ENCODE results near the gene RDM1. TPM values are rescaled to one million over a fixed set of nuclear protein-coding genes. Genes with fewer than 3 reads are reported as not detected.

RDM1 gene
- total RNA-seq, 2 donors from 2014 or later: not detected

DNA sequence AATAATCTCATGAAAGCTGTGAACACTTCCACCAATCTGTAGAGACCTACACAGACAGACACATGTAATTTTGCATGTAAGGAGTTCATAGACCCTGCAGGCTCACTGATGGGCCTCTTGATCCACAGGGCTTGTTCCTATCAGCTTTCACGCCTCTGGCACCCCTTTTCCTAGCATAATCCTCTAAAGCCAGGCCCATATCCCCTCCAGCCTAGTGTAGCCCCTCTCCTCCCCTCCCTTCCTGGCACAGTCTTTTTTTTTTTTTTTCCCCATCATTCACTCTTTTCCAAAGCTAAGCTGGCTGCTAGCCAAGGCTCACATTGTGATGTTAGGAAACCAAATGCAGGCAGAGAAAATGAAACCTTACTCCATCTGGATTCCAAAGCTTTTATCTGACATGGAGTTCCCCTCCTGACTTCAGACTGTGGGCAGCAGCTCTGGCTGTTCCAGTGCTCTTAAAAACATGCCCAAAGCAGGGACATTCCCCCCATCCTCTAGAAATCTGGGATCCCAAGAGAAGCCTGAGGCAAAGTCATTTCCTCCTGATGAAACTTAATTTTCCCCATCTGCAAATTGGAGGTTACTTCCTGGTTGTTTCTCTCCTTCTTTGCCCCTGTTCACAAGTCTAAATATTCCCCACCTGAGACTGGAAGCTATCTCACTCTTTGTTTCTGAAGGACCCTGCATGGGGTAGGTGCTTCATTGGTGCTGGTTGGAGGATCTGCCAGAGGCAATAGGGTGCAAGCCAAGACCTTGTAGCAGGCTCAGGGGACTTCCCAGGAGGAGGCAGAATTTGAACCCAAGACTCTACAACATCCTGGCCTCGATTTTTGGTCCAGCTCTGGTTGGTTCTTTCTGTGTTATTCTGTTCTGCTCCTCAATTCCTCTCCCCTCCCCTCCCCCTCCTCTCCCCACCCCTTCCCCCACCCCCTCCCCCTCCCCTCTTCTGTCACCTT is 40.5 kb downstream of the RDM1 start:
- peak overlapping the region in 2 of 4 donors; percentile 49 to 65 for H3K27ac ChIP-seq
- H3K27me3 ChIP-seq: no peaks in the 10 kb centered on the region
- ATAC-seq (no peak), DNase-seq (peak in 2 of 4 donors; percentile 36 to 41)
- H3K9me3 ChIP-seq: no peaks in the 10 kb centered on the region
- H3K4me1 ChIP-seq: no peaks in the 10 kb centered on the region
- WGBS, 2 donors: 67 to 90% methylated on average over 2 of the region's 2 CpGs
- TF ChIP-seq POLR2A (IDR thresholded peaks at IDR 0.05): no peak
- TF ChIP-seq, protein P1, sequence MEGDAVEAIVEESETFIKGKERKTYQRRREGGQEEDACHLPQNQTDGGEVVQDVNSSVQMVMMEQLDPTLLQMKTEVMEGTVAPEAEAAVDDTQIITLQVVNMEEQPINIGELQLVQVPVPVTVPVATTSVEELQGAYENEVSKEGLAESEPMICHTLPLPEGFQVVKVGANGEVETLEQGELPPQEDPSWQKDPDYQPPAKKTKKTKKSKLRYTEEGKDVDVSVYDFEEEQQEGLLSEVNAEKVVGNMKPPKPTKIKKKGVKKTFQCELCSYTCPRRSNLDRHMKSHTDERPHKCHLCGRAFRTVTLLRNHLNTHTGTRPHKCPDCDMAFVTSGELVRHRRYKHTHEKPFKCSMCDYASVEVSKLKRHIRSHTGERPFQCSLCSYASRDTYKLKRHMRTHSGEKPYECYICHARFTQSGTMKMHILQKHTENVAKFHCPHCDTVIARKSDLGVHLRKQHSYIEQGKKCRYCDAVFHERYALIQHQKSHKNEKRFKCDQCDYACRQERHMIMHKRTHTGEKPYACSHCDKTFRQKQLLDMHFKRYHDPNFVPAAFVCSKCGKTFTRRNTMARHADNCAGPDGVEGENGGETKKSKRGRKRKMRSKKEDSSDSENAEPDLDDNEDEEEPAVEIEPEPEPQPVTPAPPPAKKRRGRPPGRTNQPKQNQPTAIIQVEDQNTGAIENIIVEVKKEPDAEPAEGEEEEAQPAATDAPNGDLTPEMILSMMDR (IDR thresholded peaks at IDR 0.05): no peak
- no peaks in the 10 kb centered on the region for H3K36me3 ChIP-seq (replicated peaks in 1 of 2; ENCODE audit: insufficient read depth in 1 of 2, low read depth in 2 of 2)
- intact Hi-C loops (cut with DNase I): no loop called here
- no peak overlapping the region for H3K4me3 ChIP-seq

DNA sequence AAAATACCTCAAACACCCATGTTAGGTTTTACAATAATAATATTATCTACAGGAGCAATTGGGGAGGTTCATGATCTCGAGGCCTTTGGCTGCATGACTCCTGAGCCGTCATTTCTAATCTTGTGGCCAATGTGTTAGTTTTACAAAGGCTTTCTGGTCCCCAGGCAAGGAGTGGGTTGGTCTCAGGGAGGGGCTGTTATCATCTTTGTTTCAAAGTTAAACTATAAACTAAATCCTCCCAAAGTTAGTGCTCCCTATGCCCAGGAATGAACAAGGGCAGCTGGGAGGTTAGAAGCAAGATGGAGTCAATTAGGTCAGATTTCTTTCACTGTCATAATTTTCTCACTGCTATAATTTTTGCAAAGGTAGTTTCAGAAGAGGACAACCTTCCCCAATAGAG is 41.3 kb downstream of the RDM1 start:
- H3K36me3 ChIP-seq (replicated peaks in 1 of 2; ENCODE audit: insufficient read depth in 1 of 2, low read depth in 2 of 2): no peaks in the 10 kb centered on the region
- DNase-seq (no peak), ATAC-seq (no peak)
- WGBS, 2 donors: 80 to 83% methylated on average over 1 to 2 of the region's 2 CpGs
- no peak overlapping the region for H3K27ac ChIP-seq
- no peaks in the 10 kb centered on the region for H3K27me3 ChIP-seq
- H3K4me3 ChIP-seq: no peak overlapping the region
- intact Hi-C loops (cut with DNase I): no loop called here
- no peaks in the 10 kb centered on the region for H3K9me3 ChIP-seq
- H3K4me1 ChIP-seq: no peaks in the 10 kb centered on the region
- TF ChIP-seq, protein P1 (IDR thresholded peaks at IDR 0.05): no peak
- TF ChIP-seq POLR2A (IDR thresholded peaks at IDR 0.05): no peak

DNA sequence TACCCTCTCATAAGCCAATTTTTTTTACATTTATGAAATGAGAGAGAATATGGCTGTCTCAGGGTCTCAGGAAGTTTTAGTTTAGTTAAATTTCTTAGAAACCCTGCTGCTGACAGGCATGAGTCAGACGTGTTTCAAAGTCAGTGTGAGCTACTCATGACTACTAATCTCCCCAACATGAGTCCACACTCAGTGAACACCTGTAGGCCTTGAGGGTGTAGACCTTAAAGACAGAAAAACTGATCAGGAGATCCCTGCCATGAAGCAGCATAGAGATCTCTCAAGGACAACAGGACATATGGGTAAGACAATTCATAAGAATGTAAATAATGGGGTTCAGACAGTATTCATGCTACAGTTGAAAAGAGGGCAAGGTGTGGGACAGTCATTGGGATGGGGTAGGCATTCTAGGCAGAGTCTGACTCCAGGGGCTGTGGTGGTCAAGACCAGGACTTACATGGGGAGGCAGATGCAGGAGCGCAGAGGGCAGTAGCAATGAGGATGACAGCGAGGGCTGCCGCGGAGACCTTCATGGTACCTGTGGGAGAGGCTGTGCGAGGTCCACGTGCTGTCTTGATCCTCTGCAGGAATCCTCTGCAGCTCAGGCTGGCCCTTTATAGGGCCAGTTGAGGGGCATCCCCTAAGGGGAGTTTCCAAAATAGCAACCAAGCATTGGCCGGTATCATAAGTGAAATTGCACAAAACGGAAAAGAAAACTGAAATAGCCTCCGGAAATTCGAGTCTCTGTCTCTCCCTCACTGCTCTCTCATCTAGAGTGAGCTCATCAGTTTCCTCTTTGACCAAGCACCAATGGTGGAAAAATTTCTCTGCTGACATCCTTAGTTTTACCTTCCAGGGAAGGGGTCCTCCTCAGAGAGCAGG is 50.6 kb downstream of the RDM1 start, which contains the start of gene CCL5:
Gene CCL5 (minus strand): TSS at position 588 of the 882 bp plus-strand sequence.
- no peaks in the 10 kb centered on the region for H3K36me3 ChIP-seq (replicated peaks in 1 of 2; ENCODE audit: insufficient read depth in 1 of 2, low read depth in 2 of 2)
- no peaks in the 10 kb centered on the region for H3K27me3 ChIP-seq
- 66 to 81% methylated on average over 11 of the region's 11 CpGs for WGBS, 2 donors
- no peak within 1 kb of the TSS for H3K4me3 ChIP-seq
- H3K27ac ChIP-seq: no peak within 1 kb of the TSS
- H3K9me3 ChIP-seq: no peaks in the 10 kb centered on the region
- TF ChIP-seq POLR2A (IDR thresholded peaks at IDR 0.05): peak in 2 of 3 donors; percentile 40 to 41
- TF ChIP-seq, protein P1 (IDR thresholded peaks at IDR 0.05): no peak
- ATAC-seq: no peak
- intact Hi-C loops (cut with DNase I): loop anchor here (10.0 kb wide), 1 partner anchor 55 kb away; the partner anchor contains the start of gene RDM1
- DNase-seq: peak in 1 of 4 donors; percentile 8
- H3K4me1 ChIP-seq: no peaks in the 10 kb centered on the region

DNA sequence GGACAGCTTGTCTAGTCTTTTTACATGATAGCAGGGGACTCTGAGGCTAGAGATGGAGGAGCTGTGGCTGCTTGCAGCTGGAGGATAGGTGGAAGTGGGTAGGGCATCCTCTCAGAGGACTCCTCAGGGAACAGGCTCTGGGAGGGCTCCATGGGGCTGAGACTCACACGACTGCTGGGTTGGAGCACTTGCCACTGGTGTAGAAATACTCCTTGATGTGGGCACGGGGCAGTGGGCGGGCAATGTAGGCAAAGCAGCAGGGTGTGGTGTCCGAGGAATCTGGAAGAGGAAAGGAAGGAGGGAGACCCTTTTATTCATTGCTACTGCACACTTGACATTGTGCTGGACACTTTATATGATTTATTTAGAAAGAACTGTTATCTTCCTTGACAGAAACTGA is 52.2 kb downstream of the RDM1 start:
- intact Hi-C loops (cut with DNase I): loop anchor here (10.0 kb wide), 1 partner anchor 56 kb away; the partner anchor contains the start of gene RDM1
- ATAC-seq (no peak), DNase-seq (no peak)
- Histone ChIP-seq H3K4me1 (no peaks in the 10 kb centered on the region), H3K27me3 (no peaks in the 10 kb centered on the region), H3K36me3 (replicated peaks in 1 of 2; ENCODE audit: insufficient read depth in 1 of 2, low read depth in 2 of 2) (no peaks in the 10 kb centered on the region), H3K27ac (no peak overlapping the region), H3K9me3 (no peaks in the 10 kb centered on the region), H3K4me3 (no peak overlapping the region)
- TF ChIP-seq POLR2A (IDR thresholded peaks at IDR 0.05): no peak
- TF ChIP-seq, protein P1 (IDR thresholded peaks at IDR 0.05): no peak
- 58 to 72% methylated on average over 4 of the region's 4 CpGs for WGBS, 2 donors
